Vagina (tissue), 2 donors: ENCODE measurements around the gene B3GAT2.

Source experiments
- CTCF ChIP-seq, 3 experiments: fragments of 450-650 bp in 2 of 3; fragments of 200-600 bp in 1 of 3; sonication (generic) in 1 of 3; IDR thresholded peaks; one replicate each; pipeline ENCODE4 v1.5.1; 2017 to 2019; ENCODE audit warnings: antibody characterized with exemption in 3 of 3, mild to moderate bottlenecking in 2 of 3, moderate library complexity in 2 of 3
- POLR2AphosphoS5 ChIP-seq, 2 donors: sonication (generic); formaldehyde crosslinking; IDR thresholded peaks; one replicate each; pipeline ENCODE4 v1.9.0; 2017; ENCODE audit warnings: antibody characterized with exemption in 2 of 2, mild to moderate bottlenecking in 2 of 2, low read depth in 1 of 2; ENCODE audit not compliant: insufficient read depth in 1 of 2

DNA sequence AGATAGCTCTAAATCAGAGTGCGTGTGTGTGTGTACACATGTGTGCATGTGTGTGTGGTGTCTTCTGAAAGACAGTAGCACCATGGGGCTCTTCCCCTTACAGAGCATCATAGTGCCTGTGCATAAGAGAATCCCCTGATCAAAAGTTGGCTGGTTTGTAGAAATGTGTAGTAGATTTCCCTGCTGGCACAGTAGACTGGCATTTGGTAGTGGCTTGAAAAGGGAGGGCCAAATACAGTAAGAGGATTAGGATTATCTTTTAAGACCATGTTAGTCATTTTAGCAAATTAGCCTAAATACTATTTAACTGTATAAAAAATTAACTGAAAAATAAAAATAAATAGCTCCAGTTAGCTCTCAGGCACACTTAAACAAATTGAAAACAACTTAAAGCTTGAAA lies 112.6 kb downstream of the B3GAT2 start:
- no peak for TF ChIP-seq CTCF (IDR thresholded peaks at IDR 0.05)
- no peak for TF ChIP-seq POLR2AphosphoS5 (IDR thresholded peaks at IDR 0.05; ENCODE audit: insufficient read depth in 1 of 2, low read depth in 1 of 2)
